Measurements from ENCODE around the gene MGAT5B.

- TF ChIP-seq CTCF (IDR thresholded peaks at IDR 0.05) (no peak), POLR2A (IDR thresholded peaks at IDR 0.05) (no peak)
Observed at GRCh38 chr17:76893623-76894334, 25.6 kb downstream of the MGAT5B start.

Measured in prostate gland (tissue), 2 donors.